Measurements from ENCODE around the gene FUCA1.
"Not testable (repeated sequence)": the region's sequence is repeated elsewhere in the genome, so short reads cannot be mapped to it uniquely, and the experiment has no call there.

The FUCA1 gene

DNA sequence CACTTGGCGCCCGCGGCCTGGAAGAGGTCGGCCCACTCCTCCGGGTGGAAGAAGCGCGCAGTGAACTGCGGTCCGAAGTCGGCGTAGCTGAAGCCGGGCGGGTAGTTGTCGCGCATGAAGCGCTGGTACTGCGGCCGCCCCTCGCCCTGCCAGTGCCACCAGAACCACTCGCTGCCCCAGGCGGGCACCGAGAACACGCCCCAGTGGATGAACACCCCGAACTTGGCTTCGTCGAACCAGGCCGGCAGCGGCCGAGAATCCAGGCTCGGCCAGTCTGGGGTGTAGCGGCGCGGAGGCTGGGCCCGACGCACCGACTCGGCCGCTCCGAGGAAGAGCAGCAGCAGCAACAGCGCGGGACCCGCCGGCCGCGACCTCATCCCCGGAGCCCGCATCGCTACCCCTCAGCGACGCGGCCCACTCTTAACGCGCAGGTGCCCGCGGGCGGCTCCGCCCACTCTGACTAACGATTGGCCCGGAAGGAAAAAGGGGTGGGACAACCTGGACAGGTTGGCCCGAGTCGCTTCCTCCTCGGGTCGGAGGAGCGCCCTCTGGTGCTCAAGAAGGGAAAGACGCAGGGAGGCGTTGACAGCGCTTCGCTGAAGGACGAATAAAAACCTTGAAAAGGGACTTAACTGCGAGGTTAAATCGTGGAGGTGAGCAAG, at the start of gene FUCA1:
FUCA1 (minus strand) TSS at position 396 of the 662 bp plus-strand sequence; CDS start at position 392, 4 bp downstream.
- DNase-seq (ENCODE audit: low spot score) = peak; percentile 73

DNA sequence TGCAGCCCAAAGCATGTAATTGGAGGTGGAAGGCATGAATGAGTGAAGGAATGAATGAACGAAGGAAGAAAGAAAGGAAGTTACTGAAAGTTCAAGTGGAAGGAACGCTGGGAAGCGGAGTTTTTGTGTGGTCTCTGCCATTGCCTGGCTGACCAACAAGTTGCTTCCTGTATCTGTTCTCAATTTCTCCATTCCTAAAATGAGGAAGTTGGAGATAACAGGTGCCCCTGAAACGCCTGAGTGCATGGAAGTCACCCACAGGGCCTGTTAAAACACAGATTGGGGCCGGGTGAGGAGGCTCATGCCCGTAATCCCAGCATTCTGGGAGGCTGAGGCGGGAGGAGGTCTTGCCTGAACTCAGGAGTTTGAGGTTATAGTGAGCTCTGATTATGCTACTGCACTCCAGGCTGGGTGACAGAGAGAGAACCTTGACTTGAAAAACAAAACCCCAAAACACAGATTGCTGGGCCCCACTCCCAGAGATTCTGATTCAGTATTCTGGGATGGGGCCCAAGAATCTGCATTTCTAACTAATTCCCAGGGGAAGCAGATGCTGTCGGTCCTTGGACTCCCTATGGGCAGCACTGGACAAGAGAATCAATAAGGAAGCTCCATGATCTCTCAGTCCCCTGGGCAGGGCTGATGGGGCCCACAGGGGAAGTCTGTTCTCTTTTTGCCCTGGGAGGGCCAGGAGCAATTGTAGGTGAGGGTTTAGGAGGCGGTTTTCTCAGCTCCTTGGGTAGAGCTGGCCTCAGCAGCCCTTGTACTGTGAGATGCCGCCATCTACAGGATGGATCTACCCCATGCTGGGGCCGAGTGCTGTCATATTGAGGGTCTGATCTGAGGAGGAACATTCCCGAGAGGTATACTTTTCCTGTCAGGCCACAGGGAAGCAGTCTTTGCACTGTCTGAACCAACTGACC, 48.4 kb upstream of the FUCA1 start:
- DNase-seq (ENCODE audit: low spot score) = peak; percentile 60

DNA sequence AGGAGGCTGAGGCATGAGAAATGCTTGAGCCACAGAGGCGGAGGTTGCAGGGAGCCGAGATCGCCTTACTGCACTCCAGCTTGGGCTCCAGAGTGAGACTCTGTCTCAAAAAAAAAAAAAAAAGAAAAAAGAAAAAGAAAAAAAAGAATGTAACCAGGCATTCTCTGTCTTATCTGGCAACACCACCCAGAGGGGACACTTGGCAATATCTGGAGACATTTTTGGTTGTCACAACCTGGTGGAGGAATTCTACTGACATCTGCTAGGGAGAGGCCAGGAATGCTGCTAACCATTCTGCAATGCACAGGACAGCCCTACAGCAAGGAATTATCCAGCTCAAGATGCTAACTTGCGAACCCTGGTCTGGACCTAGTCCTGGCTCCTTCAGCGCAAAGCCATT, 47.4 kb upstream of the FUCA1 start:
- no peak for DNase-seq (ENCODE audit: low spot score)

DNA sequence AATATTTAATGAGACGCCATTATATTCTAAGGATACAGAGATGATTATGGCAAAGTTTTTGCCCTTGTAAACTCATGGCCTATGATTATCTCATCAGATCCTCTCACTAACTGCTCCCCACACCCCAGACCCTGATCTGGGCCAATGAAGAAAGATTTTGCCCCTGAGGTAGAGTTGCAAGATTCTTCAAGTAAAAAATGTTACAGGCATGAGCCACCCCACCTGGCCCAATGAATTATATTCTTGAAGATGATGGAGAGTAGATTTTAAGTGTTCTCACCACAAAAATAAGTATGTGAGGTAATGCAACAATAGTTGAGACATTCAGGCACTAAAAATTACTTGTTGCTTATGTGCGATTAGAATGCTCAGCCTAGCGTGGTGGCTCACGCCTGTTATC, 46.8 kb upstream of the FUCA1 start:
- DNase-seq (ENCODE audit: low spot score) = no peak

DNA sequence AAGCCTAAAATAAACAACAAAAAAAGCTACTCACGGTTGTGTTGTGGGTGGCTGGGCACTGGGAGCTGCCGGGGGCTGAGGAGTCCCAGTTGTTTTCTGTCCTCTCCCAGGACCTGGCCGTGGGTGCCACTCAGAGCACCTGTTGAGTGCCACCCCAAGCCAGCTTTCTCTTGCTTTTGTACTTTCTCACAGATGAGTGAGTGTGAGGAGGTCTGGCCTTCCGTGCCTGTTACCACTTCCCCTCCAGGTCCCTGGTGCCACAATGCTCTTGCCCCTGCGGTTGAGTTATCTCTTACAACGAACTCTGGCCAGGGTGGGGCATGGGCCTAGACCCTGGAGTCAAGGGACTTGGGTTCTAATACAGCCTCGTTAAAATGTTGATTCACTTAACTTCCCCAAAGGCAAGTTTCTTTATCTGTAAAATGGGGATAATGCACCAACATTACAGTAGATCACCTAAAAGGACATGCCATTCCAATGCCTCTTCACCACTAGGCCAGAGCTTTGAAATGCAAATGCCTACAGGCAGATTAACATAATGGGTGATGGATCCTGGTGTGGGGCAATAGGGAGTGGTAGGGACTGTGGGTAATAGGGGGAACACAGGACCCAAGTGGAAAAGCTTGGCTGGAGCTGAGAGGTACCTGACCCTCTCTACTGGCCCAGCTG, 45.3 kb upstream of the FUCA1 start, which contains the start of gene CNR2:
CNR2 (minus strand) TSS at position 151 of the 669 bp plus-strand sequence. CDS start 37,745 bp downstream, outside the sequence.
- no peak for DNase-seq (ENCODE audit: low spot score)

DNA sequence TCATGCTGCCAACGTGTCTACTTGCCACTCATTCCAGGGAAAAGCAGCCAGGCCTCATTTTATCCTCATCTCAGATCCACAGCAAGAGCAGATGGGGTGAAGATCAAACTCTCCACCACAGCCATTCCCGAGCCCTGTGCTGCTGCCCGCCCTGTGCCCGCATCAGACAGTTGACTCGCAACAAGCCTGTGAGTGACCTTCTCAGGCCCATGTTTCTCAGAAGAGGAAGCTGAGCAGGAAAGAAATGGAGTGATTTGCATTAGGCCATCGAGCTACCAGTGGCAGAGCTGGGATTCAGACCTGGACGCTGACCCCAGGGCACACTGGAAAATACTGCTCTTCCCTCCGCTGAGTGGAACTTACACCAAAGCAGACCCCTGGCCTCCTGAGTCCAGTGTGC, 43.8 kb upstream of the FUCA1 start:
- no peak for DNase-seq (ENCODE audit: low spot score)

DNA sequence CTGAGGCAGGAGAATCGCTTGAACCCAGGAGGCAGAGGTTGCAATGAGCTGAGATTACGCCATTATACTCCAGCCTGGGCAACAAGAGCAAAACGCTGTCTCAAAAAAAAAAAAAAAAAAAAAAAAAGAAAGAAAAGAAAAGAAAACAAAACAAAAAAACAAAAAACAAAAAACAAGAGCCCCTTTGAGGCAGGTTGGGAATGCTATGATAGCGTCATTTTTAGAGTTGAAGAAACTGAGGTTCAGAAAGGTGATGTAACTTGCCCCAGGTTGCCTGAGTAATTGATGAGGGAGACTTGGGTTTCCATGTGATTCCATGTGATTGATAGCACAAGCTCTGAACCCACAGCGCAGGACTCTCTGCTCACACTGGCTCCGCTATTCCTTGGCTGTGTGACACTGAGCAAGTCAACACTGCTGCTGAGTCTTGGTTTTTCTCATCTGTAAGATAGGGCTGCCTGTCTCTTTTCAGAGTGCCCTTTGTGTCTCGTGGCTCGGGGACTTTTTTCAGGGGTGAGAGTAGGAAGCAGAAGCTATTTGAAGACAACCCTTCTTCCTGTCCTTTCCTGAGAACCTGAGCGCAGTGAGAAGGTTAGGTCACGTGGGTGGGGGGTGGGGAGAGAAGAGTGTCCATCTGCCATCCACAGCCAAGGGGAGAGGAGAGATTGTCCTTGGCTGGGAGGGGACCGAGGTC, 42.6 kb upstream of the FUCA1 start:
- DNase-seq (ENCODE audit: low spot score) = no peak

DNA sequence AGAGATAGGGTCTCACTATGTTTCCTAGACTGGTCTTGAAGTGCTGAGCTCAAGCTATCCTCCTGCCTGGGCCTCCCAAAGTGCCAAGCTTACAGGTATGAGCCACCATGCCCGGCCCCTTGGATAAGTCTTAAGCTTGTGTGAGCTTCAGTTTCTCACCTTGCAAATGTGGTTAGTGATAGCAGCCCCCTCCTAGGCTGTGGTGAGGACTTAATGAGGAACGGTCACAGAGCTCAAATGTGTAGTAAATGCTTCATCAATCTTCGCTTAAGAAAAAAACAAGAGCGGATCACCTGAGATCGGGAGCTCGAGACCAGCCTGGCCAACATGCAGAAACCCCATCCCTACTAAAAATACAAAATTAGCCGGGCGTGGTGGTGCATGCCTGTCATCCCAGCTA, 42.1 kb upstream of the FUCA1 start:
- DNase-seq (ENCODE audit: low spot score) = no peak

DNA sequence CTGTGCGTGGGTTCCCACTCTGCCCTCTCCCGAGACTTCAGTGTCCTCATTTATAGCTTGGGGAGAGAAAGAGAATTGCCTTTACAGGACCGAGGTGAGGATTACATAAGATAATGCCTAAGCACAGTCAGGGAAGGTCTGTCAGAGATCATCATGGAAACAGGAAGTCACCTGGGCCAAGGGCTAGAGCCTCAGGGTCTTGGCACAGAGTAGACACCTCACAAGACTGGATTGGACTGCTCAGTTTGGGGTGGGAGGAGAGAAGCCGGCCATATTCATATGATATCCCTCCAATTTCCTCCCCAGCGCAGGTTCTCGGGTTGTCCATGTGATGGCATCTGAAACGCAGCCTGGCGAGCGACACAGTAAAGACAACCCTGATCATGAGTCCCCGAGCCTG, 41.3 kb upstream of the FUCA1 start:
- DNase-seq (ENCODE audit: low spot score) = no peak

DNA sequence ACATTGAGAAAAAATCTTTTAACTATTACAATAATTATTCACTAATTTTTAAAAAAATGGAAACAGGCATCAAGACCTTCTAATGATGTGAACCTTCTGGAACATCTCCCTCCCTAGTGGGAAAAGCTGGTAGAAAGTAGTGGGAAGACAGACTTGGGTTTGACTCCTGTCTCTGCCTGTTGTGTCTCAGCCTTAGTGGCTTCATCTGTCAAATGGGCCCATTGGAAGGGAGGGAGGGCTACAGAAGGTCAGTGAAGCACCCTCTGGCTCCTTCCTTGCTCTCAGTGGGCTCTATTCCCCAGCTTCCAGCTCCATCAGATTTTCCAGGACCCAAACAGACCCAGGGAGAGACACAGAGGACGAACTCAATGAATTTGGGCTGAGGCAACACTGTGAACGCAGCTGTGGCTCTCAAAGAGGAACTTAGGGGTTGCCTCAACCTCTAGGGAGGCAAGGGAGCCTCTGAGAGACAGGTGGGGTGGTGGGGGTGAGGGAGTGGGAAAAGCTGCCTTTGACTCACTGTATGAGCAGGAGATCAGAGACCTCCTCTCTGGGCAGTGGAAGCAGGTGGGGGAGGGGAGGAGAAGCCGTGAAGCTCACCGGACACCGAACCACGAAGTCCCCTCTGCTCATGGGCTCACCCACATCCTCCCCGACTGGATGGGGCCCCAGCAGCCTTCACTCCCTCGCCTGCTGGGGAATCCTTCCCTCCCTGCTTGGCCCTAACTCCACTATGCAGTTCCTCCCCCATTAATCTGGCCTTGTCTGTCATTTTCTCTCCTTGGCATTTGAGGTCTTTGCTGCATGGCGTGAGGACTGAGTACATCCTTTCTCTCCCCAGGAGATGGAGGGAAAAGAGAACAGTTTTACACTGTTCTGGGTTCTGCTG, 40.6 kb upstream of the FUCA1 start:
- DNase-seq (ENCODE audit: low spot score) = no peak

DNA sequence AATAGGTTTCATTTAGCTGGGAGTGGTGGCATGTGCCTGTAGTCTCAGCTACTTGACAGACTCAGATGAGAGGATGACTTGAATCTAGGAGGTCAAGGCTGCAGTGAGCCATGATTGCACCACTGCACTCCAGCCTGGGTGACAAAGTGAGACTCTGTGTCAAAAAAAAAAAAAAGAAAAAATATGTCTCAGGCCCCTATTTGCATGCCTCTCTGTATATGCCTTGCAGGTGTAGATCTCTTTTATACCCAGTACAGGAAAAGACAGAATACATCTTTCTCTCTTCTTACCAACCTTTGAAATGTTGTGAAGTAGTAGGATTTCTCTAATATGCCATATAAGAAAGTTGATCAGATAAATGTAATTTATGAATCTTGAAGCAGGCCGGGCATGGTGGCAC, 38.6 kb upstream of the FUCA1 start:
- no peak for DNase-seq (ENCODE audit: low spot score)

DNA sequence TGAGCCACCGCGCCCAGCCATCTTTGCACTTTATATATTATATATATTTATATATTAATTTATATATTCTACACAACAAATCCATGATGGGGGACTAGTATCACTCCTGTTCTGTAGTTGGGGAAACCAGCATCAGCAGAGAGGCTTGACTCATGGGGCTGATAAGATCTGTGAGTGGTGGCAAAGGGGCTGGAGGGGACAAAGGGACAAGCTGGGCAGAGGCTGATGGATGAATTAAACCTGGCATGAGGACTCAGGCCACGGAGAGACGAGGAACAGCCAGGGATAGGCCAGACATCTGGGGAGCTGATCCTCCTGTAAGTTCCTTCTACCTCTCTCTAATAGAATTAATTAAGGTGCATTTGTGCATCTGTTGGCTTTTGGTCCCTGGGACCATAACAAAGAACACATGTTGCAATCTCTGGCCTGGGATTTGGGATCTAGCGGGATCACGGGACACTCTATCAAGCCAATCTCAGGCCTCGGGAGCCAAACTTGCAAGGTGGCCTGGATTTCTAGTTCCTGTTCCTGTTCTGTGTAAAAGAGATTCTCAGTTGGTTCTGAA, 37.5 kb upstream of the FUCA1 start:
- no peak for DNase-seq (ENCODE audit: low spot score)

DNA sequence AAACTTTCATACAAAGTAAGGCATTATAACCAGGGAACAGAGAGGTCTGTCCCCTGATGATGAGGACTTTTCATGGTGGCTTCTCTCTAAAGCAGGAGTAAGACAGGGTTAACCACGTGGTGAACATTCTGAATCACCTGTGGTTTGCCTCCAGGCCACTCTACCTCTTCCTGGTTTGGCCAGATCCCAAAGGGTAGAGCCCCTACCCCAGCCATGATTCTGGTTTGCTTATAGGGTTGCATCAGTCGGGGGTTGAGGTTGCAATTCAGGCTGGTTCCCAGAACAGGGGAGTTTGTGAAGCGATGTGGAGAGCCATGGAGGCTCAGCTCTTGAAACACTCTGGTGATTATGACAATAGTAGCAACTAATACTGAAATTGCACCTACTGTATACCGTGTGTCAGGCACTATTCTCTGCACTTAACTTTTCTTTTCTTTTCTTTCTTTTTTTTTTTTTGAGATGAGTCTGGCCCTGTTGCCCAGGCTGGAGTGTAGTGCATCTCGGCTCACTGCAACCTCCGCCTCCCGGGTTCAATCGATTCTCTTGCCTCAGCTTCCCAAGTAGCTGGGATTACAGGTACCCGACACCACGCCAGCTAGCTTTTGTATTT, 36.8 kb upstream of the FUCA1 start:
- no peak for DNase-seq (ENCODE audit: low spot score)

DNA sequence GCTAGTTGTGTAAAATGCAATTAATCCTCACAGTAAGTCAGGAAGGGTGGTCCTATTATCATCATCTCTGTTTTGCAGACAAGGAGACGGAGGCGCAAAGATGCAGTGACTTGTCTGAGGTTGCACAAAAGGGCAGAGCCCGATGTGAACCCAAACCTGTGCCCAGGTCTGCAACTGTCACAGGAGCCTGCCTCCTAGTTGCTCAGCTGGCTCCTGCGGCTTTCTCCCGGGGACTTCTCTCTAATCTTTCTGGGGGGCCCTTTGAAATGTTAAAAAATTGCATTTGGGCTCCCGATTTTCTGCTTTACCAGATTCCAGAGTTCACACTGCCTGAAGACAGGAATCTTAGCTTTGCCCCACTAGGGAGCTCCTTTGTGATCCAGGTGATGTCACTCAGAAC, 35.7 kb upstream of the FUCA1 start:
- DNase-seq (ENCODE audit: low spot score) = no peak

DNA sequence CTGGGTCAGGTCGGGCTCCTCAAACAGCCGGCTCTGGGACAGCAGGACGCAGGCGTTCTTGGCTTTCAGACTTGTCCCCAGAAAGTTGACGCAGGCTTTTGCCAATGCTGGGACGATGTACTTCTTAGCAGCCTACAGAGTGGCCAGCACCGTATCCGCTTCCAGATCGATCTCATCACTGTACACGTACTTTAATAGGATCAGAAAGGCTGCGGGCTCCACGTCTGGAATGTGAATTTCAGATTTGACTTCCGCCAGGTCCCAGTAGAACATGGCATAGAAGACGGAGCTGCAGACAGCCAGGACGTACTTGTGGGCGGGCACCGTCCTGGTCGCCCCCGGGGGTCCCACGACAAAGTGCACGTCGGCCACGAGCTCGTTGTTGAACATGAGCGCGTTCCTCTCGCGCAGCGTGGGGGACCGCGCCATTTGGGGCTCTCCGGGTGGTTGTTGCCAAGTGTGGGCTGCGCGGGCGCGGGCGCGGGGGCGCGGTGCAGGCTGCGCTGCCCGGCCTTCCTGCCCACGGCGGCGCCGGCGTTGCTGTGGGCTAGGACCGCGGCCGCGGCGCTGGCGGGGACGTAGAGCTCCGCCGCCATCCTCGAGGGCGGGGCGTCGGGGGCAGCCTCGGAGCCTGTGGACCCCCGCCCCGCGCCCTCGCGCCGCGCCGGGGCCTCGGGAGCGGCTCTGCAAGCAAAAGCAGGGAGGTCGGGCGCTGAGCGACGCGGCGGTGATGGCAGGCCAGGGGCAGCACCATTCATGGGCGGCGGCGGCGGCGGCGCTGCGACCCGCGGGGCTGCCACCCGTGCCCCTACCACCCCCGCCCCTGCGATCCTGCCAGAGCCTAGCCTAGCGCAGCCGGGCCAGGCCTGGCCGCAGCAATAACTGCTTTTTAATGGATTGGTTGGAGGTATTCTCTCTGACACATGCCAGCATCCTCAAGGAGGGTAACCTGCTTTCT, 34.5 kb upstream of the FUCA1 start:
- no peak for DNase-seq (ENCODE audit: low spot score)

DNA sequence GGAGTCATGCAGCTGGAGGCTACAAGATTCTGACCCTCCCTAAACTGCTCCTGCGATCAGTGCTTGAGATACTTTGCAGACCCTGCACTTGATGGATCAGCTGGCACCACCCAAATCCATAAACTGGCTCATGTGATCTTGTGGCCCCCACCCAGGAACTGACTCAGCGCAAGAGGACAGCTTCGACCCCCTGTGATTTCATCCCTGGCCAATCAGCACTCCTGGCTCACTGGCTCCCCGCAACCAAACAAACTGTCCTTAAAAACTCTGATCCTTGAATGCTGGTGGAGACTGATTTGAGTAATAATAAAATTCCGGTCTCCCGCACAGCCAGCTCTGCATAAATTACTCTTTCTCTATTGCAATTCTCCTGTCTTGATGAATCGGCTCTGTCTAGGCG, 31.9 kb upstream of the FUCA1 start:
- DNase-seq (ENCODE audit: low spot score) = not testable (repeated sequence)

DNA sequence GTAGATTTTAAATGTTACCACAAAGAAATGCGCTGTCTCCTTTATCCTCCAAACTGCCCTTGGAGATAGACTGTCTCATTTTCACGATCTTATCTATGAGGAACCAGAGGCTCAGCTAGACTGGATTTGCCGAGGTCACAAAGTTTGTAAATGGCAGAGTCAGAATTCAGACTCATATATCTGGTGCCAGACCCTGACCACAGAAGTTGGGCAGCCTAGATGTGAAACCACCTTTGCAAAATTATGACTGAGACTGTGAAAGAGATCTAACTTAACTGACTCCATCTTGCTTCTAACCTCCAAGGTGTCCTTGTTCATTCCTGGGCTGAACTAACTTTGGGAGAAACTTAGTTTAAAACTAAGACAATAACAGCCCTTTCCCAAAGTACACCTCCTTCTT, 31.0 kb upstream of the FUCA1 start:
- no peak for DNase-seq (ENCODE audit: low spot score)

DNA sequence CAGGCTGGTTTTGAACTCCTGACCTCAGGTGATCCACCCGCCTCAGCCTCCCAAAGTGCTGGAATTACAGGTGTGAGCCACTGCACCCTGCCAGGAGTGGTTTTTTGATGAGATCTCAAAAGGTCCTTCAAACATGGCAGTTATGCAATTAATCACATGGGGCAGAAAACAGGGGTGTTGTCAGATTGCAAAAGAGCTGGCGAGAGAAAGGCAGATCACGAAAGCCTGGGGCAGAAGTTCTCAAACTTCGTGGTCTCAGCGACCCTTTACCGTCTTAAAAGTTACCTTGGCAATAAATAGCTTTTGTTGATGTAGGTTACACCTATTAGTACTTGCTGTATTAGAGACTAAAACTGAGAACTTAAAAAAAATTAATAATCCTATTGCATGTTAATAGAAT, 29.0 kb upstream of the FUCA1 start:
- no peak for DNase-seq (ENCODE audit: low spot score)

DNA sequence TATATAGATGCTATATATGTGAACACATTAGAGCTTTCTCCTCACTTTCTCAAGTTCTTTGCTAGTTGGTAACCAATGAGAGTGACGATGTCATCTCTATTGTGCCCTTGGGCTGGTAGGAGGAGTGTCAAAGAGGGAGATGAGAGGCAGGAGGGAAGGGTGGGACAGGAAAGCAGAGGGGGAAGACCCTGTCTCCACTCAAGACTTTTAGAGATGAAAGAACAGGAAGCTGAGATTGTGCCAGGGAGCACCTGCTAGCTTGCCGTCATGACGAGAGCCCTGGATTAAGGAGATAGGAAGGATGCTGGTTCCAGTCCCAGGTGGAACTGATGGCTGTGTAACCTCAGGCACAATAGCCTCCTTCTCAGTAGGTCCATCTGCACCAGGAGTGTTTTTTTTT, 28.4 kb upstream of the FUCA1 start:
- no peak for DNase-seq (ENCODE audit: low spot score)

All from kidney capillary endothelial cell (primary cell).